Ovary (tissue), 9 donors: ENCODE measurements around the gene TMEM63A. TPM values are rescaled to one million over a fixed set of nuclear protein-coding genes. Genes with fewer than 3 reads are reported as not detected.

Experiments used
- DNase-seq, 5 donors: peaks; one replicate each; pipeline ENCODE4 v3.0.0-alpha.2; 2019 to 2020
- H3K27ac ChIP-seq, 2 donors: fragments of 200-600 bp; one replicate each; pipeline versions ENCODE4 v1.5.1 to v1.8.0; 2019 to 2022
- H3K27me3 ChIP-seq: fragments of 200-600 bp; one replicate; pipeline ENCODE4 v1.8.0; 2022
- H3K36me3 ChIP-seq: fragments of 200-600 bp; sonication (generic); one replicate; pipeline ENCODE4 v1.5.1; 2019
- H3K4me1 ChIP-seq: one replicate; pipeline ENCODE4 v1.8.1; 2013; ENCODE audit warnings: mild to moderate bottlenecking, moderate library complexity; ENCODE audit not compliant: insufficient read depth
- H3K4me3 ChIP-seq: fragments of 200-600 bp; sonication (generic); one replicate; pipeline ENCODE4 v1.5.1; 2017
- H3K9me3 ChIP-seq, 2 donors: fragments of 200-600 bp in 1 of 2; sonication (generic) in 1 of 2; one replicate each; pipeline versions ENCODE4 v1.5.1 to v1.8.1; 2013 to 2019; ENCODE audit warnings: mild to moderate bottlenecking in 1 of 2, moderate library complexity in 1 of 2
- CTCF ChIP-seq, 3 donors: fragments of 450-650 bp in 2 of 3; fragments of 200-600 bp in 1 of 3; IDR thresholded peaks; one replicate each; pipeline versions ENCODE4 v1.5.1 to v1.8.0; 2016 to 2022; ENCODE audit warnings: antibody characterized with exemption in 3 of 3, mild to moderate bottlenecking in 1 of 3
- EP300 ChIP-seq: sonication (generic); formaldehyde crosslinking; IDR thresholded peaks from one replicate; pipeline ENCODE4 v1.6.1; 2017; ENCODE audit warnings: antibody characterized with exemption
- POLR2A ChIP-seq: fragments of 450-650 bp; IDR thresholded peaks from one replicate; pipeline ENCODE4 v1.6.1; 2017; ENCODE audit warnings: antibody characterized with exemption, mild to moderate bottlenecking, moderate library complexity
- WGBS, 3 donors: extraction: QIAGEN DNeasy Blood & Tissue Kit in 1 of 3; methylation state at CpG; one replicate each; pipeline versions ENCODE4 v1.1.5 to v1.1.7; 2013 to 2017; 5-methylcytosine and 5-hydroxymethylcytosine counted together
- intact Hi-C, 4 donors: fragments of 100-400 bp; cut with DNase I; formaldehyde crosslinking; loops; one replicate each; pipeline versions ENCODE4 v1.11.0 to v1.15.1; 2022 to 2023
- polyA plus RNA-seq, 2 donors: library from polyadenylated mRNA; stranded (reverse); fragments of 200-250 nt in 1 of 2; fragments of 350-450 nt in 1 of 2; fragmentation: Illumina TruSeq in 1 of 2; extraction: RNeasy Lipid Tissue Mini Kit (QIAGEN cat#74804) in 1 of 2; gene quantifications; one replicate each; pipeline ENCODE4 v1.2.3, GENCODE V29; 2013 to 2014
- total RNA-seq, 7 donors: library from RNA; depleted of rRNA in 2 of 7; stranded (reverse); fragments of >200 nt in 2 of 7; fragmentation: NEBNext Ultra II Directional in 3 of 7; extraction: Animal tissue kit (Norgen Biotek cat#: 25700) in 3 of 7; gene quantifications; one replicate each; pipeline versions ENCODE4 v1.1.0 to v1.2.4, GENCODE V29; 2016 to 2023
- donor health status: DM: no; HTN: no; CAD: no; lungs with moderate emphysema.
- donor health status: DM: no; HTN: no; CAD: no.
- donor health status: Bipolar disorder and iron deficiency.
- donor health status: DM: yes; HTN: yes; CAD: no.
- donor health status: DM: no; HTN: no; CAD: no.
- donor health status: DM: yes; HTN: yes; CAD: no.

The TMEM63A gene
- total and polyA plus RNA-seq, 9 donors, result 29.6 to 82.8 (median 53.0) TPM

GRCh38 chr1:225860876-225861441 lies 21.2 kb downstream of the TMEM63A start:
- no peaks in the 10 kb centered on the region for H3K4me1 ChIP-seq
- intact Hi-C loops, result no loop called here
- WGBS, 3 donors, result 90 to 94% (median 92%) methylated on average over 7 of the region's 7 CpGs
- TF ChIP-seq POLR2A (no peak), EP300 (no peak), CTCF (IDR thresholded peaks at IDR 0.05) (no peak)
- H3K9me3 ChIP-seq, result no peaks in the 10 kb centered on the region
- no peak overlapping the region for H3K4me3 ChIP-seq
- no peaks in the 10 kb centered on the region for H3K36me3 ChIP-seq
- no peaks in the 10 kb centered on the region for H3K27me3 ChIP-seq
- no peak overlapping the region for H3K27ac ChIP-seq
- no peak for DNase-seq

- H3K4me1 ChIP-seq, result no peaks in the 10 kb centered on the region
- H3K27ac ChIP-seq, result no peak overlapping the region
- no peaks in the 10 kb centered on the region for H3K27me3 ChIP-seq
- H3K36me3 ChIP-seq, result no peaks in the 10 kb centered on the region
- H3K4me3 ChIP-seq, result no peak overlapping the region
- H3K9me3 ChIP-seq, result no peaks in the 10 kb centered on the region
- no peak for TF ChIP-seq POLR2A
- no peak for TF ChIP-seq EP300
- TF ChIP-seq CTCF (IDR thresholded peaks at IDR 0.05), result no peak
- WGBS, 3 donors, result 79 to 93% (median 91%) methylated on average over 5 of the region's 5 CpGs
- intact Hi-C loops, result no loop called here
- no peak for DNase-seq
These were observed 22.1 kb downstream of the TMEM63A start for GRCh38 chr1:225860107-225860506.

GRCh38 chr1:225859151-225859550 lies 23.0 kb downstream of the TMEM63A start:
- no peak for DNase-seq
- H3K27me3 ChIP-seq, result no peaks in the 10 kb centered on the region
- WGBS, 3 donors, result 89 to 95% (median 94%) methylated on average over 5 of the region's 5 CpGs
- intact Hi-C loops, result no loop called here
- H3K4me3 ChIP-seq, result no peak overlapping the region
- H3K4me1 ChIP-seq, result no peaks in the 10 kb centered on the region
- no peak for TF ChIP-seq POLR2A
- no peak for TF ChIP-seq CTCF (IDR thresholded peaks at IDR 0.05)
- no peak for TF ChIP-seq EP300
- no peaks in the 10 kb centered on the region for H3K36me3 ChIP-seq
- no peak overlapping the region for H3K27ac ChIP-seq
- H3K9me3 ChIP-seq, result no peaks in the 10 kb centered on the region

GRCh38 chr1:225857256-225857655 lies 24.9 kb downstream of the TMEM63A start:
- TF ChIP-seq EP300 (no peak), POLR2A (no peak), CTCF (IDR thresholded peaks at IDR 0.05) (no peak)
- no peak overlapping the region for H3K27ac ChIP-seq
- 52 to 59% (median 58%) methylated on average over 7 of the region's 7 CpGs for WGBS, 3 donors
- DNase-seq, result no peak
- H3K9me3 ChIP-seq, result no peaks in the 10 kb centered on the region
- intact Hi-C loops, result no loop called here
- peaks cover 2% of the 10 kb centered on the region for H3K4me1 ChIP-seq
- no peaks in the 10 kb centered on the region for H3K36me3 ChIP-seq
- H3K27me3 ChIP-seq, result no peaks in the 10 kb centered on the region
- H3K4me3 ChIP-seq, result no peak overlapping the region
